GM12891 (cell line): ENCODE results near the gene GLOD5.

ENCODE experiments used
- POLR2A ChIP-seq: IDR thresholded peaks from 2 replicates; pipeline ENCODE4 v1.6.1; 2011; ENCODE audit warnings: low read depth, low read length, control low read depth
- POLR2AphosphoS5 ChIP-seq: IDR thresholded peaks from 2 replicates; pipeline ENCODE4 v1.6.1; 2011; ENCODE audit warnings: low read depth, low read length, control low read depth

DNA sequence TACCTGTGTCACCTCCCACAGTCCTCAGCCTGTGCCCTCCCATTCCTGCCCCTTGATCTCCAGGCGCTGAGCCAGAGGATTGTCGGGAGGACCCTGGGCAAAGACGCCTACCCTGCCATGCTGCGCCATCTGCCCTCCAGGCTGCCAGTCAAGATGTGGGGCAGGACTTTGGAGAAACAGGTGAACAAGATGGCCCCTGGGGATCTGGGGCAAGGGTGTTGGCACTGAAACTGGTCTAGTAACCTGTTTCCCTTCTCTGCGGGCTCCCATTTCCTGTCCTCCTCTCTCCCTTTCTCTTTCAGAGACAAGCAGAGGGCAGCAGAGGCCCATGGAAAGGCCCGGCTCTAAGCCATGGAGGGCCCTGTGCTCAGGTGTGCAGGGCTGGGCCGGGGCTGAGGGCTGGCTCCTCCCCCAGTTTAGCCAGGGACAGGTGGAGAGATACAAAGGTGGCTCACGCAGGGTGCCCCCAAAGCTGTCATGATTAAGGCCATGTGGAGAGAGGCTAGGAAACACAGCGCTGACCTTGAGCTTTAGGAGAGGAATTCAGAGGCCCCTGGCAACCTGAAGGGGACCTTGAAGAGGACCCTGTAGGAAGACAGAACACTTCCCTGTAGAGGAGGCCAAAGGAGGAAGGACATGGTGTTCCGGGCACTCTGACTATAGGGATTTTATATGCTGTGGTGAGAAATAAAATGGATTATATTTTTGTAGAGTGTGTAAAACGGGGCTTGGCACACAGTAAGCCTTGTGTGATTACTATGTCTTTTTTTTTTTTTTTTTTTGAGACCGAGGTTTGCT, at the start of gene GLOD5:
- TF ChIP-seq POLR2A (no peak), POLR2AphosphoS5 (no peak)
